Measurements from ENCODE around the gene HRCT1.
"Not testable (repeated sequence)": the region's sequence is repeated elsewhere in the genome, so short reads cannot be mapped to it uniquely, and the experiment has no call there.

HRCT1 gene

GRCh38 chr9:35917261-35917660 is 11.3 kb downstream of the HRCT1 start:
- no peak for DNase-seq (ENCODE audit: low read depth in 2 of 2)

GRCh38 chr9:35918780-35919179 is 12.8 kb downstream of the HRCT1 start:
- no peak for DNase-seq (ENCODE audit: low read depth in 2 of 2)

GRCh38 chr9:35919212-35920008 is 13.4 kb downstream of the HRCT1 start:
- DNase-seq (ENCODE audit: low read depth in 2 of 2): no peak

GRCh38 chr9:35920051-35920620 is 14.1 kb downstream of the HRCT1 start:
- DNase-seq (ENCODE audit: low read depth in 2 of 2): no peak

- DNase-seq (ENCODE audit: low read depth in 2 of 2): no peak
These were observed 17.6 kb downstream of the HRCT1 start for GRCh38 chr9:35923598-35923926.

GRCh38 chr9:35923927-35924763 is 18.1 kb downstream of the HRCT1 start:
- DNase-seq (ENCODE audit: low read depth in 2 of 2): peak; percentile 38 to 50

GRCh38 chr9:35928591-35929452 is 22.8 kb downstream of the HRCT1 start:
- no peak for DNase-seq (ENCODE audit: low read depth in 2 of 2)

GRCh38 chr9:35929453-35929718 is 23.4 kb downstream of the HRCT1 start:
- no peak for DNase-seq (ENCODE audit: low read depth in 2 of 2)

- DNase-seq (ENCODE audit: low read depth in 2 of 2): no peak
These were observed 24.5 kb downstream of the HRCT1 start for GRCh38 chr9:35930521-35930920.

GRCh38 chr9:35930989-35931388 is 25.0 kb downstream of the HRCT1 start:
- no peak for DNase-seq (ENCODE audit: low read depth in 2 of 2)

- DNase-seq (ENCODE audit: low read depth in 2 of 2): no peak
These were observed 26.7 kb downstream of the HRCT1 start for GRCh38 chr9:35932735-35933134.

GRCh38 chr9:35933550-35934067 is 27.6 kb downstream of the HRCT1 start:
- DNase-seq (ENCODE audit: low read depth in 2 of 2): no peak

GRCh38 chr9:35934069-35934468 is 28.1 kb downstream of the HRCT1 start:
- not testable (repeated sequence) for DNase-seq (ENCODE audit: low read depth in 2 of 2)

GRCh38 chr9:35935261-35935660 is 29.3 kb downstream of the HRCT1 start:
- DNase-seq (ENCODE audit: low read depth in 2 of 2): no peak

GRCh38 chr9:35935755-35936509 is 29.9 kb downstream of the HRCT1 start:
- no peak for DNase-seq (ENCODE audit: low read depth in 2 of 2)

- DNase-seq (ENCODE audit: low read depth in 2 of 2): no peak
These were observed 31.2 kb downstream of the HRCT1 start for GRCh38 chr9:35937227-35937626.

GRCh38 chr9:35938474-35939356 is 32.7 kb downstream of the HRCT1 start:
- no peak for DNase-seq (ENCODE audit: low read depth in 2 of 2)

- no peak for DNase-seq (ENCODE audit: low read depth in 2 of 2)
These were observed 33.8 kb downstream of the HRCT1 start for GRCh38 chr9:35939679-35940250.

Measured in stimulated activated CD4-positive, alpha-beta T cell treated with anti-CD3 and anti-CD28 coated beads, Interleukin-15, amount 100 ng/mL, for 48 hours (primary cell).